Peyer's patch (tissue), 4 donors: ENCODE results near the gene RADIL. TPM values are rescaled to one million over a fixed set of nuclear protein-coding genes. Genes with fewer than 3 reads are reported as not detected.
A peak's percentile ranks its signal among the peaks of the same experiment; 100 is the strongest.

Experiments used
- DNase-seq, 3 donors: peaks; one replicate each; pipeline ENCODE4 v3.0.0-alpha.2; 2017 to 2019
- H3K27ac ChIP-seq, 4 donors: fragments of 200-600 bp; sonication (generic); one replicate each; pipeline ENCODE4 v1.5.1; 2016 to 2019
- H3K27me3 ChIP-seq, 2 donors: fragments of 200-600 bp; sonication (generic); one replicate each; pipeline ENCODE4 v1.5.1; 2019
- H3K36me3 ChIP-seq, 3 donors: fragments of 200-600 bp; sonication (generic); one replicate each; pipeline ENCODE4 v1.5.1; 2016 to 2019
- H3K4me1 ChIP-seq, 4 donors: fragments of 200-600 bp; sonication (generic); one replicate each; pipeline ENCODE4 v1.5.1; 2016 to 2019
- H3K4me3 ChIP-seq, 4 donors: fragments of 200-600 bp; sonication (generic); 1 replicate in 3 of 4; 2 replicates in 1 of 4; pipeline ENCODE4 v1.5.1; 2016 to 2019; ENCODE audit warnings: mild to moderate bottlenecking in 1 of 4
- H3K9me3 ChIP-seq, 4 donors: fragments of 200-600 bp; sonication (generic); one replicate each; pipeline ENCODE4 v1.5.1; 2016 to 2019; ENCODE audit warnings: mild to moderate bottlenecking in 1 of 4
- CTCF ChIP-seq, 6 experiments: fragments of 450-650 bp in 4 of 6; fragments of 200-600 bp in 2 of 6; sonication (generic) in 1 of 6; IDR thresholded peaks; one replicate each; pipeline ENCODE4 v1.5.1; 2017 to 2019; ENCODE audit warnings: antibody characterized with exemption in 6 of 6, mild to moderate bottlenecking in 3 of 6, moderate library complexity in 1 of 6
- POLR2A ChIP-seq, 2 donors: fragments of 450-650 bp; IDR thresholded peaks; one replicate each; pipeline ENCODE4 v1.5.1; 2017; ENCODE audit warnings: antibody characterized with exemption in 2 of 2, mild to moderate bottlenecking in 2 of 2, moderate library complexity in 2 of 2
- total RNA-seq, 4 donors: library from RNA; depleted of rRNA; stranded (reverse); fragments of >200 nt; gene quantifications; one replicate each; pipeline ENCODE4 v1.1.0, GENCODE V29; 2016

RADIL gene
- total RNA-seq, 4 donors from 2014 or later: 1.1 to 16.5 (median 4.5) TPM

- H3K27ac ChIP-seq: peak overlapping the region in 1 of 4 donors; percentile 89
Observed at GRCh38 chr7:4774007-4774406, 109.5 kb downstream of the RADIL start.

GRCh38 chr7:4772306-4772705 is 111.2 kb downstream of the RADIL start:
- Histone ChIP-seq H3K4me3 (no peak overlapping the region), H3K4me1 (peaks cover 0 to 16% (median 10%) of the 10 kb centered on the region in 4 donors), H3K9me3 (no peaks in the 10 kb centered on the region), H3K36me3 (no peaks in the 10 kb centered on the region), H3K27ac (no peak overlapping the region), H3K27me3 (no peaks in the 10 kb centered on the region)
- DNase-seq: no peak
- TF ChIP-seq POLR2A (IDR thresholded peaks at IDR 0.05): no peak
- TF ChIP-seq CTCF (IDR thresholded peaks at IDR 0.05): no peak

More at GRCh38 chr7:4774007-4774406, 109.5 kb downstream of the RADIL start:
- Histone ChIP-seq H3K27me3 (no peaks in the 10 kb centered on the region), H3K4me3 (peak overlapping the region in 1 of 4 donors; percentile 90), H3K9me3 (no peaks in the 10 kb centered on the region), H3K36me3 (no peaks in the 10 kb centered on the region), H3K4me1 (peaks cover 0 to 16% (median 10%) of the 10 kb centered on the region in 4 donors)
- TF ChIP-seq CTCF (IDR thresholded peaks at IDR 0.05) (no peak), POLR2A (IDR thresholded peaks at IDR 0.05) (no peak)
- no peak for DNase-seq

DNA sequence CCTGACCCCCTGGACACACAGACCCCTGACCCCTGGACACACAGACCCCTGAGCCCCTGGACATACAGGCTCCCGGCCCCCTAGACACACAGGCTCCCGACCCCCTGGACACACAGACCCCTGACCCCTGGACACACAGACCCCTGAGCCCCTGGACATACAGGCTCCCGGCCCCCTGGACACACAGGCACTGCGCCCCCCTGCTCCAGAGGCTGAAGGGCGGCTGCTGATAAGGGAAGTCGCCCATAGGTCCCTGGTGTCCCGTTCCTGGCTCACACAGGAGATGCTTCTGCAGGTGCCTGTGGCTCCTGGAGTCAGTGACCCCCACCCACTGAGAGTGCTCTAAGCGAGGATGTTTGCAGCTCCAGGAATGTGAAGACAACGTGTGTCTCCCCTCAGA is 111.8 kb downstream of the RADIL start:
- DNase-seq: no peak
- H3K9me3 ChIP-seq: no peaks in the 10 kb centered on the region
- H3K27me3 ChIP-seq: no peaks in the 10 kb centered on the region
- peaks cover 0 to 13% (median 8%) of the 10 kb centered on the region in 4 donors for H3K4me1 ChIP-seq
- H3K4me3 ChIP-seq: no peak overlapping the region
- H3K36me3 ChIP-seq: no peaks in the 10 kb centered on the region
- no peak overlapping the region for H3K27ac ChIP-seq
- no peak for TF ChIP-seq CTCF (IDR thresholded peaks at IDR 0.05)

DNA sequence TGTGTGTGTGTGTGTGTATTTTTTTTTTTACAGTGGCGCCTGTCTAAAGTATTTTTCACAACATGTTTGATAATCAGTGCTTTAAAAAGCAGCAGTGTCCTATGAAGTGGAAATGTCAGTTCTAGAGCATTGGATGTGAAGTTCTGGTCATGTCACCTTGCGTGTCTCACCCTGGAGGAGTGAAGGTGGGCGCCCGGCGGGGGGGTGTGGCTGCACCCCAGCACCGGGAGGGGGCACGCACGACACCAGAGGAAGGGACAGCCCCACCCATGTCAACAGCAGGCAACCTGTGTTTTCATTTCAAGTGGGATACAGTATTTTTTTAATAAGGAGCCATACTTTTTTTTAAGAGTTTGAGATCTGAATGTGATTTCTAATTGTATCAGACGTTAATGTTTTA is 112.6 kb downstream of the RADIL start:
- Histone ChIP-seq H3K4me1 (peaks cover 0 to 7% (median 3%) of the 10 kb centered on the region in 4 donors), H3K27me3 (no peaks in the 10 kb centered on the region)
- TF ChIP-seq CTCF (IDR thresholded peaks at IDR 0.05) (no peak), POLR2A (IDR thresholded peaks at IDR 0.05) (no peak)

DNA sequence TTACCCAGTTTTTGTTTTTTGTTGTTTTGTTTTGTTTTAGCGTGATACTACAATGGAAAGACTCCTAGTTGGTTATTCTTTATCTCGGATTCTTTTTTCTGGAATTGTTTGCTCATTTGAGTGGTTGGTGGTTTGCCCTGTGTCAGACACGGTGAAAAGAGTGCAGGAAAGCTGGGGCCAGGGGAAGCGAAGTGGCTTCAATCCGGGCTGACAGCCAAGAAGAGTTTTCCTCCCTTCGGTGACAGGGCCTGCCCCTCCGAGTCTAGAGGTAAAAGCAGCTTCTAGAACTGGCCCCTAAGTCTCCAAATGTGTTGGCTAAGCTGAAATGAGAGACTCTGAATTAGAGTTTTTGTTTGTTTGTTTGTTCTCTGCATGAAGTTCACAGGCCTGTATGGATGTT is 113.8 kb downstream of the RADIL start:
- Histone ChIP-seq H3K4me1 (peaks cover 0 to 7% (median 2%) of the 10 kb centered on the region in 4 donors), H3K27me3 (no peaks in the 10 kb centered on the region), H3K4me3 (no peak overlapping the region), H3K27ac (peak overlapping the region in 1 of 4 donors; percentile 66), H3K9me3 (no peaks in the 10 kb centered on the region), H3K36me3 (peaks cover 0 to 7% (median 0%) of the 10 kb centered on the region in 3 donors)
- no peak for TF ChIP-seq POLR2A (IDR thresholded peaks at IDR 0.05)
- TF ChIP-seq CTCF (IDR thresholded peaks at IDR 0.05): no peak
- no peak for DNase-seq

More for the DNA sequence above, 112.6 kb downstream of the RADIL start:
- Histone ChIP-seq H3K4me3 (no peak overlapping the region), H3K36me3 (no peaks in the 10 kb centered on the region), H3K27ac (no peak overlapping the region), H3K9me3 (no peaks in the 10 kb centered on the region)
- DNase-seq: no peak
